Neuron (in vitro differentiated cells): Measurements from ENCODE around the gene SUPT4H1.
A peak's percentile ranks its signal among the peaks of the same experiment; 100 is the strongest.
"Not testable (repeated sequence)": the region's sequence is repeated elsewhere in the genome, so short reads cannot be mapped to it uniquely, and the experiment has no call there.

Experiments
- H2AFZ ChIP-seq: one replicate; pipeline ENCODE4 v1.6.1; 2013; ENCODE audit warnings: low read depth, mild to moderate bottlenecking, inconsistent platforms, low read length, moderate library complexity
- H3K27me3 ChIP-seq: one replicate; pipeline ENCODE4 v1.6.1; 2013; ENCODE audit warnings: low read length; ENCODE audit not compliant: insufficient read depth
- H3K36me3 ChIP-seq: one replicate; pipeline ENCODE4 v1.6.1; 2013; ENCODE audit warnings: low read length; ENCODE audit not compliant: insufficient read depth
- H3K4me1 ChIP-seq: one replicate; pipeline ENCODE4 v1.6.1; 2013; ENCODE audit warnings: low read length; ENCODE audit not compliant: insufficient read depth
- H3K4me3 ChIP-seq: 2 replicates; pipeline ENCODE4 v1.5.1; 2013; ENCODE audit warnings: mild to moderate bottlenecking, low read length, moderate library complexity
- H3K9me3 ChIP-seq: one replicate; pipeline ENCODE4 v1.6.1; 2013; ENCODE audit warnings: low read length

The SUPT4H1 gene

GRCh38 chr17:58352596-58353388, 791 bp upstream of the SUPT4H1 start:
- peak overlapping the region; percentile 99 for H3K4me3 ChIP-seq
- no peaks in the 10 kb centered on the region for H3K27me3 ChIP-seq
- H3K4me1 ChIP-seq: peaks cover 14% of the 10 kb centered on the region
- H3K36me3 ChIP-seq: peaks cover 20% of the 10 kb centered on the region
- H3K9me3 ChIP-seq: no peaks in the 10 kb centered on the region
- H2AFZ ChIP-seq: peak overlapping the region; percentile 83

DNA sequence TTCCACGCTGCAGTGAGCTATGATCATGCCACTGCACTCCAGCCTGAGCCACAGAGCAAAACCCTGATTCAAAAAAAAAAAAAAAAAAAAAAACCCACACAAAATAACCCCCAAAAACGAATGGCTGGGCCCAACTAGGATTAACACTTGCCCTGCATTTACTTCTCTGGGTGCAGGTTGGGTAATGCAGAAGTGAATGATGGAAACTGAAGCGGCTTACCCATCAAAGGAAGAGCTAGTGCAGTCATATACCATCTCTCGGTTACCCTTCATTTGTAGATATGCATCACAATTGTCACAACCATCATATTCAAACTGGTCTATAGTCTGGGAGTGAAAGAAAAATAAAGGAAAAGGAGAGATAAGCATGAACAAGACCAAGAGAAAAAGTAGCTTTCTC, 819 bp downstream of the SUPT4H1 start:
- Histone ChIP-seq H3K36me3 (peaks cover 34% of the 10 kb centered on the region), H3K4me3 (peak overlapping the region; percentile 99), H3K9me3 (no peaks in the 10 kb centered on the region), H2AFZ (no peak overlapping the region), H3K4me1 (peaks cover 14% of the 10 kb centered on the region), H3K27me3 (no peaks in the 10 kb centered on the region)

DNA sequence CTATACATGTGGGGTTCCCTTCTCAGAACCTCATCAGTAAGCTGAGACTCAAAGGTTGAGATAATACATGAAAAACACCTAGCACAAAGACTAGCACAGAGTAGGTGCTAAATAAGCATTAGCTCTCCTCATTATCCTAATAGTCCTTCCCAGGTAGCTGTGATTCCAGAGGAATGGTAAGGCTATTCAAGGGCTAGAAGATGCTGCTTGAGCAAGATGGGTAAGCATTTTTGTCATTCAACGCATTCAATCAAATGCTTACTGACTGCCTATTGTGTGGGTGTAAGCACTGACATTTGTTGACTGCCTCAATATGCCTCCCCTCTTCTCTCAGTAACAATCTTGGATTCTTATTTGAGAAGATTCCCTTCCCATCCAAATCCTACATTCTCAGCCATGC, 4.0 kb downstream of the SUPT4H1 start:
- Histone ChIP-seq H3K4me1 (peaks cover 11% of the 10 kb centered on the region), H3K36me3 (peaks cover 54% of the 10 kb centered on the region), H2AFZ (no peak overlapping the region), H3K4me3 (no peak overlapping the region), H3K27me3 (no peaks in the 10 kb centered on the region), H3K9me3 (no peaks in the 10 kb centered on the region)

GRCh38 chr17:58345500-58345899, 6.5 kb downstream of the SUPT4H1 start:
- Histone ChIP-seq H3K4me1 (no peaks in the 10 kb centered on the region), H3K4me3 (no peak overlapping the region), H2AFZ (no peak overlapping the region), H3K27me3 (no peaks in the 10 kb centered on the region), H3K36me3 (peaks cover 54% of the 10 kb centered on the region), H3K9me3 (no peaks in the 10 kb centered on the region)

DNA sequence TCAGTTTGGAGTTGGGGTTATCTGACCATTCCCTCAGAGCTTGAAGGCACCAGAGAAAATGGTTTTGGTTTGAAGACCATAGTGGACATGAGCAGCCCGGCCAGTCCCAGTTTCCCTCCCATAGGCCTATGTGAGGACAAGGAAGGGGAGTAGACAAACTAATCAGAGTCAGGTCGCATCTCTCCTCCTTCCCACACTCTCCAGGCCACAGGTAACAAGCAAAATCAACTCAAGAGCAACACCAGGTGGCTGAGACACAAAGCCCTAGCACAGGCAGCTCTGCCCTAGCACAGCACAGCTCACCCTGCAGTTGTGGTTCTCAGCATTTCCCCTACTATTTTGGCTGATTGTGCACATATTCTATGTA, 7.2 kb downstream of the SUPT4H1 start:
- no peaks in the 10 kb centered on the region for H3K27me3 ChIP-seq
- peaks cover 53% of the 10 kb centered on the region for H3K36me3 ChIP-seq
- H3K4me1 ChIP-seq: no peaks in the 10 kb centered on the region
- H2AFZ ChIP-seq: no peak overlapping the region
- no peaks in the 10 kb centered on the region for H3K9me3 ChIP-seq
- no peak overlapping the region for H3K4me3 ChIP-seq

DNA sequence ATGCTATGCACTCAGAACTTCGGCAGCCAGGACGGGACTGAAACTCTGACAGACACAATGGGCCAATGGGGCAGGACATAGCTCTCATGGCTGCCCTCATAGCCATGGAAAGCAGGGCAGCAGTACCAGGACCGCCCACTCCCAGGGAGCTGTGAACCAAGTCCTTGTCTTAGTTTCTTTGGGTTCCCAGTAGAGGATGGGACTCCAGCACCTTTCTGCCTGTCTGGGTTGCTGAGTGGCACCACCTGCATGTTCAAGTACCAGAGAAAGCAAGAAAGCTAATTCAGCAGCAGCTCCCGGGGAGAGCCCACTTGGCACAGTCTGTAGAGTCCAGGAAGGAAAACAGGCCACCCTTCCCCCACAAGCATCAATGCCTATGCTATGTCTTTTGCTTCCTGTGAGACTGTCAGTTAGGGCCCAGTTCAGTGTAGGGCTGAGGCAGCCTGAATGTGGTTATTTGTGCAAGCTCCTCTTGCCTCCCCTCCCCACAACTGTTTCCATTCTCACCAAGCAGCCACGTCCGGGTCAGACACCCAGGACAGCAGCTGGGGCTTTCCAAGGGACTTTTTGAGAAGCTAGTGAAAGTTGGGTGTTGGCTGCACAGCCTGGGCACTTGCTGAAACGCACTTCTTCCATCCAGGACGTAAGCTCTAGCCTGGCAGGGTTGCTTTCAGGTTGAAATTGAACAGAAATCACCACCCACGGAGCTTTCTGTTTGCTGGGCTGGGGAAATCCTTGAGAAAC, 7.8 kb downstream of the SUPT4H1 start:
- no peaks in the 10 kb centered on the region for H3K27me3 ChIP-seq
- H3K4me3 ChIP-seq: no peak overlapping the region
- no peaks in the 10 kb centered on the region for H3K9me3 ChIP-seq
- H2AFZ ChIP-seq: no peak overlapping the region
- H3K36me3 ChIP-seq: peaks cover 48% of the 10 kb centered on the region
- no peaks in the 10 kb centered on the region for H3K4me1 ChIP-seq

- Histone ChIP-seq H3K4me3 (no peak overlapping the region), H2AFZ (no peak overlapping the region), H3K36me3 (peaks cover 37% of the 10 kb centered on the region), H3K4me1 (no peaks in the 10 kb centered on the region), H3K9me3 (no peaks in the 10 kb centered on the region), H3K27me3 (no peaks in the 10 kb centered on the region)
These were observed 8.9 kb downstream of the SUPT4H1 start for GRCh38 chr17:58343131-58343530.

DNA sequence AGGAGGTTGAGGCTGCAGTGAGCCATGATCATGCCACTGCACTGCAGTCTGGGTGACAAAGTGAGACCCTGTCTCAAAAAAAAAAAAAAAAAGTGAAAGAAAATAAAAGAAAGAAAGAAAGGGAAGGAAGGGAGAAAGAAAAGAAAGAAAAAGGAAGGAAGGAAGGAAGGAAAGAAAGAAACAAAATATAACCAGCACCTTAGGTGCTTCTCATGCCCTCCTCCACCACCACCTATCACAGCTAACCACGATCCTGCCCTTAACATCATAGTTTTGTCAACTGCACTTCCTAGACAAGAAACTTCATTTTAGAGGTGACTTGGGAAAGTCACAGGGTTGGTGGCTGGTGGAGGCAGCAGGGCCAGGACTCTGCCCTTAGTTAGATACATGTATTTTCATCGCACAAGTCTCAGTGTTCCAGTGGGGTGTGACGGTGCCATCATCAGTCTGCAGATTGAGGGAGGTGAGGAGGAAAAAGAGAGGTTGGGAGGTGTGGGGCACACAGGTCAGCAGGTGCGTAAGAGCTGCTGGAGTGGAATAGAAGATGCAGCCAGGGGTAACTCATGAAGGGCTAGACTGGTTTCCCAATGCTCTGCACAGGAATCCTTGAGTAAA, 10.0 kb downstream of the SUPT4H1 start:
- Histone ChIP-seq H3K9me3 (no peaks in the 10 kb centered on the region), H3K27me3 (no peaks in the 10 kb centered on the region), H3K4me3 (no peak overlapping the region), H3K36me3 (peaks cover 25% of the 10 kb centered on the region), H3K4me1 (no peaks in the 10 kb centered on the region), H2AFZ (no peak overlapping the region)

DNA sequence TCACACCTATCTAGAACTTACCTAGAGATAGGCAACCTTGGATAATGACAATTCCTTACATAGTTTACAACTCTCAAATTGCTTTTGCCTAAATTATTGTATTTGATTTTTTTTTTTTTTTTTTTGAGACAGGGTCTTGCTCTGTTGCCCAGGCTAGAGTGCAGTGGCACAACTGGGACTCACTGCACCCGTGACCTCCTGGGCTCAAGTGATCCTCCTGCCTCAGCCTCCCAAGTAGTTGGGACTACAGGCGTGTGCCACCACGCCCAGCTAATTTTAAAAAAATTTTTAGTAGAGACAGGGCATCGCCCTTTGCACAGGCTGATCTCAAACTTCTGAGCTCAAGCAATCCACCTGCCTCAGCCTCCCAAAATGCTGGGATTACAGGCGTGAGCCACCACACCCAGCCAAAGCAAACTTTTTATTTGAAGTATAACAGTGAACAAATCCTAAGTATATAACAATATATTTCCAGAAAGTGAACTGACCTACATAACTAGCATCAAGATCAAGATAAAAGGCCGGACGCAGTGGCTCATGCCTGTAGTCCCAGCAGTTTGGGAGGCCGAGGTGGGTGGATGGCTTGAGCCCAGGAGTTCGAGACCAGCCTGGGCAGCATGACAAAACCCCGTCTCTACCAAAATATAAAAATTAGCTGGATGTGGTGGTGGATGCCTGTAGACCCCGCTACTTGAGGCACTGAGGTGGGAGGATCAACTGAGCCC, 10.7 kb downstream of the SUPT4H1 start:
- not testable (repeated sequence) for H2AFZ ChIP-seq, H3K4me3 ChIP-seq, H3K9me3 ChIP-seq, H3K27me3 ChIP-seq, H3K4me1 ChIP-seq
- H3K36me3 ChIP-seq: peaks cover 20% of the 10 kb centered on the region

- no peaks in the 10 kb centered on the region for H3K4me1 ChIP-seq
- peaks cover 12% of the 10 kb centered on the region for H3K36me3 ChIP-seq
- no peaks in the 10 kb centered on the region for H3K9me3 ChIP-seq
- H3K27me3 ChIP-seq: peaks cover 7% of the 10 kb centered on the region
- H3K4me3 ChIP-seq: no peak overlapping the region
- H2AFZ ChIP-seq: no peak overlapping the region
These were observed 11.6 kb downstream of the SUPT4H1 start for GRCh38 chr17:58340405-58340876.

DNA sequence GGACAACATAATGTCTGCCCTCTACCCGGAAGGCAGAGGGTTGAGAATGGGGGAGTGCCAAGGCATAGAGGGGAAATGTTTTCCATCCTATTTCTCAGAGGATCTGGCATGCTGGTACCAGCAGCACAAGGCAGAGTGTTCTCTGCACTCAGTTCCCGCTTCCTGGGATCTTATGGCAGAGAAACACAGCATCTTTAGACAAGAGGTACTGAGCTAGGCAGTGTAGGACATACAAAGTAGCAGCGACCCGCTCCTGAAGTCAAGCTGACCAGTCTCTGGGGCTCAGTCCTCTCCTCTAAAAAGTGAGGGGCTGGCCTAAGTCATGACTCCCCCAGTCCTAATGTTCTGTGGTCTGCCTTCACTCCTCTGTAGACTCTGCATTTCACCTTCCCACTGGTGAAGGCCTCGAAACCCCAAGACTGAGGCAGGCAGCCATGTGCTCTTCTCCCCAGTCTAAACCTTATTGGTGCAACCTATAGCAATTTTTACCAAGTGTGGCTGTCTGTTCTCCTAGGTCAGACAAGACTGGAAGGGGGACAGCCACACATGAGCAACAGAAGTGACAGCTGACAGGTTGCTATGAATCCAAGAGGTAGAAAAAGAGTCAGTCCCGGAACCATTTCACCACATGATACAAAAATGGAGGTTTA, 12.1 kb downstream of the SUPT4H1 start:
- no peak overlapping the region for H2AFZ ChIP-seq
- no peaks in the 10 kb centered on the region for H3K4me1 ChIP-seq
- no peaks in the 10 kb centered on the region for H3K9me3 ChIP-seq
- H3K36me3 ChIP-seq: peaks cover 7% of the 10 kb centered on the region
- H3K4me3 ChIP-seq: no peak overlapping the region
- peaks cover 7% of the 10 kb centered on the region for H3K27me3 ChIP-seq

GRCh38 chr17:58338841-58339754, 12.9 kb downstream of the SUPT4H1 start:
- Histone ChIP-seq H3K36me3 (peaks cover under 1% of the 10 kb centered on the region), H3K27me3 (peaks cover 7% of the 10 kb centered on the region), H2AFZ (no peak overlapping the region), H3K4me1 (no peaks in the 10 kb centered on the region), H3K9me3 (no peaks in the 10 kb centered on the region), H3K4me3 (no peak overlapping the region)
